HG02763 (cell line): ENCODE data around the gene MASP1.
"Not testable (repeated sequence)": the region's sequence is repeated elsewhere in the genome, so short reads cannot be mapped to it uniquely, and the experiment has no call there.

Experiments
- ATAC-seq: cut with Tn5 transposase; IDR thresholded peaks from one replicate; pipeline ENCODE4 v1.9.1; 2021; ENCODE audit warnings: mild to moderate bottlenecking, moderate library complexity; ENCODE audit not compliant: unreplicated experiment

MASP1 gene

GRCh38 chr3:187228740-187229139 lies 62.8 kb downstream of the MASP1 start:
- no peak for ATAC-seq

- ATAC-seq: no peak
These were observed 63.8 kb downstream of the MASP1 start for GRCh38 chr3:187227658-187228258.

- no peak for ATAC-seq
These were observed 67.7 kb downstream of the MASP1 start for GRCh38 chr3:187223799-187224198.

- no peak for ATAC-seq
These were observed 68.7 kb downstream of the MASP1 start for GRCh38 chr3:187222801-187223200.

GRCh38 chr3:187215460-187215859 lies 76.1 kb downstream of the MASP1 start:
- ATAC-seq: no peak

- no peak for ATAC-seq
These were observed 77.9 kb downstream of the MASP1 start for GRCh38 chr3:187213616-187214015.

- no peak for ATAC-seq
These were observed 78.8 kb downstream of the MASP1 start for GRCh38 chr3:187212705-187213104.

- no peak for ATAC-seq
These were observed 79.4 kb downstream of the MASP1 start for GRCh38 chr3:187212196-187212545.

GRCh38 chr3:187211532-187212195 lies 79.9 kb downstream of the MASP1 start:
- no peak for ATAC-seq

- peak; percentile 79 for ATAC-seq
These were observed 80.8 kb downstream of the MASP1 start for GRCh38 chr3:187210545-187211327.

GRCh38 chr3:187210091-187210490 lies 81.4 kb downstream of the MASP1 start:
- ATAC-seq: no peak

- ATAC-seq: no peak
These were observed 82.0 kb downstream of the MASP1 start for GRCh38 chr3:187209491-187209890.

- no peak for ATAC-seq
These were observed 83.4 kb downstream of the MASP1 start for GRCh38 chr3:187208159-187208558.

GRCh38 chr3:187207624-187208023 lies 83.9 kb downstream of the MASP1 start:
- no peak for ATAC-seq

- ATAC-seq: no peak
These were observed 84.5 kb downstream of the MASP1 start for GRCh38 chr3:187207062-187207461.

- ATAC-seq: no peak
These were observed 85.9 kb downstream of the MASP1 start for GRCh38 chr3:187205683-187206082.

- not testable (repeated sequence) for ATAC-seq
These were observed 92.0 kb downstream of the MASP1 start for GRCh38 chr3:187199463-187200050.

GRCh38 chr3:187198490-187198889 lies 93.0 kb downstream of the MASP1 start:
- no peak for ATAC-seq

GRCh38 chr3:187197335-187197649 lies 94.2 kb downstream of the MASP1 start, which contains the start of gene RTP1:
Gene RTP1 (plus strand): TSS chr3:187197486. CDS start chr3:187197516, 30 bp downstream.
- ATAC-seq: no peak

- ATAC-seq: no peak
These were observed 94.8 kb downstream of the MASP1 start for GRCh38 chr3:187196573-187197334.

- ATAC-seq: no peak
These were observed 98.4 kb downstream of the MASP1 start for GRCh38 chr3:187193181-187193580.
